CD4-positive, alpha-beta memory T cell (primary cell): ENCODE results near the gene GPD2. TPM values are rescaled to one million over a fixed set of nuclear protein-coding genes. Genes with fewer than 3 reads are reported as not detected.
A peak's percentile ranks its signal among the peaks of the same experiment; 100 is the strongest.

Experiments used
- CTCF ChIA-PET: fragments of 350-600 bp; sonication (Branson Sonifier 250); formaldehyde crosslinking; loops from one replicate; lab custom pipeline; 2021; ENCODE audit warnings: inconsistent platforms; ENCODE audit not compliant: partially characterized antibody; lab: Charles Lee
- POLR2A ChIA-PET: fragments of 350-600 bp; sonication (Branson Sonifier 250); formaldehyde crosslinking; loops from one replicate; lab custom pipeline; 2021; ENCODE audit not compliant: partially characterized antibody; lab: Charles Lee
- DNase-seq, 5 donors: peaks; one replicate each; pipeline versions ENCODE4 v3.0.0 to v3.0.0-alpha.2; 2020 to 2022; ENCODE audit warnings: mixed read lengths in 1 of 5
- H3K27ac ChIP-seq: one replicate; pipeline ENCODE4 v1.7.0; 2013; ENCODE audit warnings: low read depth, low read length
- H3K27me3 ChIP-seq: 2 replicates; pipeline ENCODE4 v1.7.0; 2013; ENCODE audit warnings: mild to moderate bottlenecking, low read length, moderate library complexity; ENCODE audit not compliant: insufficient read depth
- H3K36me3 ChIP-seq: 2 replicates; pipeline ENCODE4 v1.7.0; 2013; ENCODE audit warnings: mild to moderate bottlenecking, low read length, moderate library complexity; ENCODE audit not compliant: insufficient read depth
- H3K4me1 ChIP-seq: 2 replicates; pipeline ENCODE4 v1.7.0; 2013; ENCODE audit warnings: mild to moderate bottlenecking, low read length, moderate library complexity; ENCODE audit not compliant: insufficient read depth
- H3K4me3 ChIP-seq, 2 donors: one replicate each; pipeline ENCODE4 v1.7.0; 2013; ENCODE audit warnings: low read length in 2 of 2, mild to moderate bottlenecking in 1 of 2
- H3K9me3 ChIP-seq, 2 donors: one replicate each; pipeline ENCODE4 v1.7.0; 2013; ENCODE audit warnings: low read length in 2 of 2, control low read depth in 1 of 2; ENCODE audit not compliant: control insufficient read depth in 1 of 2
- H3K27ac Mint-ChIP-seq, 7 donors: one replicate each; pipeline ENCODE4 v1.8.0; 2020 to 2021; ENCODE audit warnings: mixed read lengths in 7 of 7, mild to moderate bottlenecking in 6 of 7, inconsistent platforms in 3 of 7, moderate library complexity in 3 of 7
- H3K27me3 Mint-ChIP-seq, 2 donors: one replicate each; pipeline ENCODE4 v1.8.0; 2020 to 2021; ENCODE audit warnings: mixed read lengths in 2 of 2
- H3K36me3 Mint-ChIP-seq, 2 donors: one replicate each; pipeline ENCODE4 v1.8.0; 2020 to 2021; ENCODE audit warnings: mixed read lengths in 2 of 2, inconsistent platforms in 1 of 2, mild to moderate bottlenecking in 1 of 2
- H3K4me1 Mint-ChIP-seq, 4 donors: one replicate each; pipeline ENCODE4 v1.8.0; 2020 to 2021; ENCODE audit warnings: mixed read lengths in 4 of 4, mild to moderate bottlenecking in 1 of 4
- H3K4me3 Mint-ChIP-seq, 8 donors: one replicate each; pipeline ENCODE4 v1.8.0; 2020 to 2021; ENCODE audit warnings: mixed read lengths in 8 of 8, mild to moderate bottlenecking in 7 of 8, moderate library complexity in 6 of 8, inconsistent platforms in 3 of 8
- H3K9me3 Mint-ChIP-seq, 8 donors: one replicate each; pipeline ENCODE4 v1.8.0; 2020 to 2021; ENCODE audit warnings: mixed read lengths in 8 of 8, mild to moderate bottlenecking in 5 of 8, inconsistent platforms in 3 of 8, moderate library complexity in 1 of 8
- intact Hi-C: fragments of 100-400 bp; cut with micrococcal nuclease; formaldehyde crosslinking; loops from one replicate; pipeline ENCODE4 v1.15.1; 2023
- polyA plus RNA-seq, 2 donors: library from polyadenylated mRNA; unstranded; fragments of 300-500 nt; fragmentation: Illumina TruSeq; gene quantifications; one replicate each; pipeline ENCODE4 v1.2.3, GENCODE V29; 2021
- total RNA-seq, 2 experiments: library from RNA; stranded (reverse); gene quantifications; one replicate each; pipeline ENCODE4 v1.2.3, GENCODE V29; 2021

Gene GPD2
- total and polyA plus RNA-seq, 4 experiments from 2014 or later: 3.5 to 13.1 (median 10.0) TPM

GRCh38 chr2:156581280-156581679 lies 145.1 kb downstream of the GPD2 start:
- Histone ChIP-seq H3K27me3 (no peaks in the 10 kb centered on the region), H3K4me3 (no peak overlapping the region), H3K36me3 (no peaks in the 10 kb centered on the region), H3K27ac (no peak overlapping the region), H3K4me1 (peaks cover 19% of the 10 kb centered on the region), H3K9me3 (no peaks in the 10 kb centered on the region)
- H3K9me3 Mint-ChIP-seq: no peaks in the 10 kb centered on the region
- peaks cover 17 to 34% of the 10 kb centered on the region in 2 donors for H3K36me3 Mint-ChIP-seq
- H3K4me3 Mint-ChIP-seq: no peak overlapping the region
- H3K4me1 Mint-ChIP-seq: peaks cover 8 to 21% (median 12%) of the 10 kb centered on the region in 4 donors
- intact Hi-C loops: loop anchor here (10.0 kb wide), 1 partner anchor 176 kb away; no protein-coding TSS in a partner anchor
- no peak overlapping the region for H3K27ac Mint-ChIP-seq
- ChIA-PET CTCF (interaction anchor here (1.5 to 1.9 kb wide), 2 partner anchors 8 to 246 kb away, joined by 7 to 9 read pairs; no protein-coding TSS in a partner anchor), POLR2A (interaction anchor here (2.5 kb wide), 1 partner anchor 247 kb away, joined by 9 read pairs; no protein-coding TSS in a partner anchor)
- no peaks in the 10 kb centered on the region for H3K27me3 Mint-ChIP-seq
- no peak for DNase-seq

GRCh38 chr2:156585457-156585856 lies 149.3 kb downstream of the GPD2 start:
- H3K4me1 ChIP-seq: peaks cover 10% of the 10 kb centered on the region
- H3K4me3 Mint-ChIP-seq: no peak overlapping the region
- no peaks in the 10 kb centered on the region for H3K27me3 ChIP-seq
- CTCF ChIA-PET: interaction anchor here (1.8 kb wide), 1 partner anchor 250 kb away, joined by 9 read pairs; no protein-coding TSS in a partner anchor
- no peaks in the 10 kb centered on the region for H3K9me3 Mint-ChIP-seq
- H3K27me3 Mint-ChIP-seq: no peaks in the 10 kb centered on the region
- peak overlapping the region in 1 of 7 donors; percentile 58 for H3K27ac Mint-ChIP-seq
- H3K4me3 ChIP-seq: no peak overlapping the region
- peaks cover 6% of the 10 kb centered on the region in 4 donors for H3K4me1 Mint-ChIP-seq
- POLR2A ChIA-PET: no interaction called here
- H3K36me3 Mint-ChIP-seq: peaks cover 4 to 25% of the 10 kb centered on the region in 2 donors
- no peak overlapping the region for H3K27ac ChIP-seq
- no peak for DNase-seq
- intact Hi-C loops: loop anchor here (10.0 kb wide), 1 partner anchor 181 kb away; no protein-coding TSS in a partner anchor
- no peaks in the 10 kb centered on the region for H3K36me3 ChIP-seq
- no peaks in the 10 kb centered on the region for H3K9me3 ChIP-seq

GRCh38 chr2:156586621-156587020 lies 150.4 kb downstream of the GPD2 start:
- Mint-ChIP-seq H3K27me3 (no peaks in the 10 kb centered on the region), H3K4me3 (no peak overlapping the region), H3K9me3 (no peaks in the 10 kb centered on the region), H3K27ac (no peak overlapping the region), H3K4me1 (peaks cover 0 to 2% (median under 1%) of the 10 kb centered on the region in 4 donors), H3K36me3 (peaks cover 4 to 25% of the 10 kb centered on the region in 2 donors)
- ChIA-PET POLR2A (no interaction called here), CTCF (interaction anchor here (0.8 to 5.3 kb wide), 2 partner anchors 252 to 1225 kb away, joined by 3 to 74 read pairs; no protein-coding TSS in a partner anchor)
- no peak for DNase-seq
- H3K4me1 ChIP-seq: no peaks in the 10 kb centered on the region
- no peaks in the 10 kb centered on the region for H3K9me3 ChIP-seq
- no peaks in the 10 kb centered on the region for H3K36me3 ChIP-seq
- no peak overlapping the region for H3K4me3 ChIP-seq
- no peaks in the 10 kb centered on the region for H3K27me3 ChIP-seq
- intact Hi-C loops: loop anchor here (10.0 kb wide), 1 partner anchor 182 kb away; no protein-coding TSS in a partner anchor
- no peak overlapping the region for H3K27ac ChIP-seq

- H3K4me1 ChIP-seq: no peaks in the 10 kb centered on the region
- H3K27ac Mint-ChIP-seq: peak overlapping the region in 1 of 7 donors; percentile 2
- H3K27me3 ChIP-seq: no peaks in the 10 kb centered on the region
- DNase-seq: peak; percentile 31 to 48 (median 37)
- H3K4me3 ChIP-seq: no peak overlapping the region
- H3K27ac ChIP-seq: no peak overlapping the region
- no peaks in the 10 kb centered on the region for H3K9me3 Mint-ChIP-seq
- no peaks in the 10 kb centered on the region for H3K36me3 ChIP-seq
- ChIA-PET POLR2A (interaction anchor here (2.6 kb wide), 1 partner anchor 255 kb away, joined by 19 read pairs; no protein-coding TSS in a partner anchor), CTCF (interaction anchor here (0.6 to 5.3 kb wide), 28 partner anchors 9 to 1221 kb away, joined by 3 to 74 read pairs (median 4); partner anchors contain the start of gene NR4A2)
- peaks cover 0 to 6% of the 10 kb centered on the region in 2 donors for H3K36me3 Mint-ChIP-seq
- H3K27me3 Mint-ChIP-seq: no peaks in the 10 kb centered on the region
- intact Hi-C loops: loop anchor here (1.0 to 10.0 kb wide), 5 partner anchors 185 to 1220 kb away; no protein-coding TSS in a partner anchor
- H3K9me3 ChIP-seq: no peaks in the 10 kb centered on the region
- H3K4me3 Mint-ChIP-seq: no peak overlapping the region
- peaks cover 0 to 2% (median under 1%) of the 10 kb centered on the region in 4 donors for H3K4me1 Mint-ChIP-seq
Measured at GRCh38 chr2:156589381-156590079, 153.4 kb downstream of the GPD2 start.

- no peaks in the 10 kb centered on the region for H3K27me3 ChIP-seq
- H3K36me3 Mint-ChIP-seq: peaks cover 0 to 6% of the 10 kb centered on the region in 2 donors
- no peaks in the 10 kb centered on the region for H3K9me3 ChIP-seq
- no peaks in the 10 kb centered on the region for H3K4me1 ChIP-seq
- ChIA-PET CTCF (interaction anchor here (0.6 to 5.3 kb wide), 22 partner anchors 9 to 1214 kb away, joined by 3 to 74 read pairs (median 4); partner anchors contain the start of gene NR4A2), POLR2A (interaction anchor here (2.6 kb wide), 1 partner anchor 255 kb away, joined by 19 read pairs; no protein-coding TSS in a partner anchor)
- no peaks in the 10 kb centered on the region for H3K9me3 Mint-ChIP-seq
- H3K36me3 ChIP-seq: no peaks in the 10 kb centered on the region
- H3K27ac ChIP-seq: no peak overlapping the region
- no peak for DNase-seq
- no peak overlapping the region for H3K4me3 Mint-ChIP-seq
- H3K4me1 Mint-ChIP-seq: peaks cover 0 to 2% (median under 1%) of the 10 kb centered on the region in 4 donors
- H3K27ac Mint-ChIP-seq: no peak overlapping the region
- H3K4me3 ChIP-seq: no peak overlapping the region
- H3K27me3 Mint-ChIP-seq: no peaks in the 10 kb centered on the region
- intact Hi-C loops: no loop called here
Measured at GRCh38 chr2:156590085-156590739, 154.0 kb downstream of the GPD2 start.

GRCh38 chr2:156592809-156593593 lies 156.8 kb downstream of the GPD2 start:
- Histone ChIP-seq H3K27ac (no peak overlapping the region), H3K36me3 (no peaks in the 10 kb centered on the region), H3K9me3 (no peaks in the 10 kb centered on the region), H3K27me3 (no peaks in the 10 kb centered on the region), H3K4me3 (no peak overlapping the region), H3K4me1 (no peaks in the 10 kb centered on the region)
- no peak overlapping the region for H3K27ac Mint-ChIP-seq
- intact Hi-C loops: no loop called here
- peaks cover 0 to 2% (median under 1%) of the 10 kb centered on the region in 4 donors for H3K4me1 Mint-ChIP-seq
- H3K9me3 Mint-ChIP-seq: no peaks in the 10 kb centered on the region
- H3K27me3 Mint-ChIP-seq: no peaks in the 10 kb centered on the region
- ChIA-PET CTCF (interaction anchor here (1.4 to 1.5 kb wide), 3 partner anchors 15 to 1217 kb away, joined by 3 to 4 read pairs (median 4); no protein-coding TSS in a partner anchor), POLR2A (no interaction called here)
- no peak for DNase-seq
- H3K36me3 Mint-ChIP-seq: no peaks in the 10 kb centered on the region
- H3K4me3 Mint-ChIP-seq: no peak overlapping the region
